GM18909 (cell line): Measurements from ENCODE around the gene RERE.
"Not testable (repeated sequence)": the region's sequence is repeated elsewhere in the genome, so short reads cannot be mapped to it uniquely, and the experiment has no call there.

Experiments
- ATAC-seq: cut with Tn5 transposase; IDR thresholded peaks from one replicate; pipeline ENCODE4 v1.9.1; 2021; ENCODE audit warnings: mild to moderate bottlenecking; ENCODE audit not compliant: unreplicated experiment, poor library complexity

The RERE gene

GRCh38 chr1:8623651-8624192, 193.7 kb downstream of the RERE start:
- ATAC-seq = not testable (repeated sequence)

GRCh38 chr1:8621785-8622348, 195.6 kb downstream of the RERE start:
- not testable (repeated sequence) for ATAC-seq

- not testable (repeated sequence) for ATAC-seq
These were observed 196.3 kb downstream of the RERE start for GRCh38 chr1:8621034-8621582.

- not testable (repeated sequence) for ATAC-seq
These were observed 197.4 kb downstream of the RERE start for GRCh38 chr1:8619917-8620502.

GRCh38 chr1:8619419-8619818, 198.0 kb downstream of the RERE start:
- not testable (repeated sequence) for ATAC-seq

GRCh38 chr1:8616791-8617190, 200.6 kb downstream of the RERE start:
- not testable (repeated sequence) for ATAC-seq

- ATAC-seq = not testable (repeated sequence)
These were observed 205.6 kb downstream of the RERE start for GRCh38 chr1:8611634-8612515.

- ATAC-seq = no peak
These were observed 209.5 kb downstream of the RERE start for GRCh38 chr1:8607906-8608305.

GRCh38 chr1:8604041-8604945, 213.1 kb downstream of the RERE start:
- peak; percentile 82 for ATAC-seq

- no peak for ATAC-seq
These were observed 214.2 kb downstream of the RERE start for GRCh38 chr1:8603220-8603616.

- ATAC-seq = no peak
These were observed 214.8 kb downstream of the RERE start for GRCh38 chr1:8602471-8603219.

- no peak for ATAC-seq
These were observed 217.1 kb downstream of the RERE start for GRCh38 chr1:8600336-8600735.

- ATAC-seq = no peak
These were observed 217.7 kb downstream of the RERE start for GRCh38 chr1:8599646-8600212.

- ATAC-seq = no peak
These were observed 218.7 kb downstream of the RERE start for GRCh38 chr1:8598783-8599182.

- no peak for ATAC-seq
These were observed 219.2 kb downstream of the RERE start for GRCh38 chr1:8598060-8598724.

- no peak for ATAC-seq
These were observed 220.0 kb downstream of the RERE start for GRCh38 chr1:8597455-8597854.

GRCh38 chr1:8595941-8596340, 221.5 kb downstream of the RERE start:
- no peak for ATAC-seq

- no peak for ATAC-seq
These were observed 222.1 kb downstream of the RERE start for GRCh38 chr1:8595332-8595731.
